ENCODE data around the gene SMARCC2. TPM values are rescaled to one million over a fixed set of nuclear protein-coding genes. Genes with fewer than 3 reads are reported as not detected.

The SMARCC2 gene
- total RNA-seq, 5 donors from 2014 or later (not counting 1 experiment from before 2014, with no cell fraction given), result 135 to 160 (median 159) TPM

- WGBS (ENCODE audit: insufficient coverage), result 6% methylated on average over 6 of the region's 7 CpGs
- H3K4me1 ChIP-seq (ENCODE audit: control insufficient read depth in 1 of 2, extremely low read depth in 1 of 2, insufficient read depth in 2 of 2, low read length in 2 of 2), result peaks cover 18 to 51% of the 10 kb centered on the region in 2 experiments
- H3K9me3 ChIP-seq, result no peaks in the 10 kb centered on the region
- H3K27ac ChIP-seq (ENCODE audit: low read length), result peak overlapping the region; percentile 93
- H3K36me3 Mint-ChIP-seq, result peaks cover 41% of the 10 kb centered on the region
- DNase-seq (peak; percentile 36 to 78 (median 61)), ATAC-seq (replicated peaks in 1 of 4) (peak; percentile 50 to 58 (median 54))
- CTCF ChIA-PET, result interaction anchor here in 1 of 2 donors (1.2 to 3.0 kb wide), 4 partner anchors 8 to 33 kb away, joined by 4 to 10 read pairs (median 8); partner anchors contain the start of genes ESYT1, MYL6B and SMARCC2
- H3K36me3 ChIP-seq (ENCODE audit: control insufficient read depth in 2 of 2, extremely low read depth in 1 of 2, insufficient read depth in 1 of 2, low read length in 1 of 2), result peaks cover 5 to 59% of the 10 kb centered on the region in 2 donors
- peaks cover 46 to 54% (median 51%) of the 10 kb centered on the region in 3 donors for H3K4me1 Mint-ChIP-seq
- H3K27me3 ChIP-seq (replicated peaks in 1 of 2; ENCODE audit: control insufficient read depth in 2 of 2, extremely low read depth in 1 of 2, insufficient read depth in 2 of 2, low read length in 1 of 2), result no peaks in the 10 kb centered on the region
- H3K27ac Mint-ChIP-seq, result peak overlapping the region; percentile 94 to 98
- peak overlapping the region; percentile 89 to 99 (median 97) for H3K4me3 Mint-ChIP-seq
- H3K4me3 ChIP-seq (ENCODE audit: control insufficient read depth in 1 of 2, extremely low read depth in 1 of 2, low read length in 1 of 2), result peak overlapping the region; percentile 91 to 99
- POLR2A ChIA-PET, result interaction anchor here (0.5 to 1.7 kb wide), 4 partner anchors 32 to 187 kb away, joined by 3 to 5 read pairs (median 4); partner anchors contain the start of genes ESYT1 (in 1 of the 2), RAB5B (in 1 of the 2), RNF41 (in 1 of the 2) and RPL41 (in 1 of the 2)
- no peaks in the 10 kb centered on the region for H3K27me3 Mint-ChIP-seq
- H3K9me3 Mint-ChIP-seq, result no peaks in the 10 kb centered on the region
Observed at GRCh38 chr12:56160193-56160763, 29.0 kb downstream of the SMARCC2 start.

- peaks cover 42% of the 10 kb centered on the region for H3K36me3 Mint-ChIP-seq
- peak overlapping the region; percentile 89 to 99 (median 97) for H3K4me3 Mint-ChIP-seq
- H3K9me3 Mint-ChIP-seq, result no peaks in the 10 kb centered on the region
- Histone ChIP-seq H3K4me3 (ENCODE audit: control insufficient read depth in 1 of 2, extremely low read depth in 1 of 2, low read length in 1 of 2) (peak overlapping the region; percentile 91 to 99), H3K36me3 (ENCODE audit: control insufficient read depth in 2 of 2, extremely low read depth in 1 of 2, insufficient read depth in 1 of 2, low read length in 1 of 2) (peaks cover 8 to 53% of the 10 kb centered on the region in 2 donors), H3K4me1 (ENCODE audit: control insufficient read depth in 1 of 2, extremely low read depth in 1 of 2, insufficient read depth in 2 of 2, low read length in 2 of 2) (peaks cover 18 to 51% of the 10 kb centered on the region in 2 experiments), H3K9me3 (no peaks in the 10 kb centered on the region), H3K27me3 (replicated peaks in 1 of 2; ENCODE audit: control insufficient read depth in 2 of 2, extremely low read depth in 1 of 2, insufficient read depth in 2 of 2, low read length in 1 of 2) (no peaks in the 10 kb centered on the region), H3K27ac (ENCODE audit: low read length) (peak overlapping the region; percentile 93)
- no peak for ATAC-seq (replicated peaks in 1 of 4)
- H3K27me3 Mint-ChIP-seq, result no peaks in the 10 kb centered on the region
- H3K27ac Mint-ChIP-seq, result peak overlapping the region; percentile 94 to 98
- ChIA-PET CTCF (interaction anchor here in 1 of 2 donors (0.5 to 3.0 kb wide), 5 partner anchors 8 to 128 kb away, joined by 3 to 10 read pairs (median 5); partner anchors contain the start of genes ESYT1, MYL6B, SMARCC2 and ZC3H10), POLR2A (interaction anchor here (0.5 to 1.7 kb wide), 7 partner anchors 30 to 329 kb away, joined by 3 to 5 read pairs (median 3); partner anchors contain the start of genes ESYT1 (in 1 of the 2), RAB5B (in 1 of the 2), RNF41 (in 1 of the 2) and RPL41 (in 1 of the 2))
- H3K4me1 Mint-ChIP-seq, result peaks cover 46 to 57% (median 56%) of the 10 kb centered on the region in 3 donors
- 3% methylated on average over 4 of the region's 8 CpGs for WGBS (ENCODE audit: insufficient coverage)
- DNase-seq, result no peak
Observed at GRCh38 chr12:56159482-56160192, 29.6 kb downstream of the SMARCC2 start.

GRCh38 chr12:56158926-56159461, 30.3 kb downstream of the SMARCC2 start:
- H3K36me3 ChIP-seq (ENCODE audit: control insufficient read depth in 2 of 2, extremely low read depth in 1 of 2, insufficient read depth in 1 of 2, low read length in 1 of 2), result peaks cover 8 to 46% of the 10 kb centered on the region in 2 donors
- peaks cover 18 to 51% of the 10 kb centered on the region in 2 experiments for H3K4me1 ChIP-seq (ENCODE audit: control insufficient read depth in 1 of 2, extremely low read depth in 1 of 2, insufficient read depth in 2 of 2, low read length in 2 of 2)
- no peaks in the 10 kb centered on the region for H3K27me3 Mint-ChIP-seq
- H3K9me3 ChIP-seq, result no peaks in the 10 kb centered on the region
- peak overlapping the region; percentile 93 for H3K27ac ChIP-seq (ENCODE audit: low read length)
- H3K36me3 Mint-ChIP-seq, result peaks cover 36% of the 10 kb centered on the region
- no peaks in the 10 kb centered on the region for H3K9me3 Mint-ChIP-seq
- DNase-seq (peak in 4 of 35 experiments; percentile 9 to 35 (median 22)), ATAC-seq (replicated peaks in 1 of 4) (no peak)
- H3K4me3 ChIP-seq (ENCODE audit: control insufficient read depth in 1 of 2, extremely low read depth in 1 of 2, low read length in 1 of 2), result peak overlapping the region; percentile 91 to 99
- H3K27ac Mint-ChIP-seq, result peak overlapping the region; percentile 94 to 98
- H3K27me3 ChIP-seq (replicated peaks in 1 of 2; ENCODE audit: control insufficient read depth in 2 of 2, extremely low read depth in 1 of 2, insufficient read depth in 2 of 2, low read length in 1 of 2), result no peaks in the 10 kb centered on the region
- peaks cover 46 to 57% (median 56%) of the 10 kb centered on the region in 3 donors for H3K4me1 Mint-ChIP-seq
- peak overlapping the region; percentile 89 to 99 (median 97) for H3K4me3 Mint-ChIP-seq
- ChIA-PET CTCF (interaction anchor here in 1 of 2 donors (0.5 to 3.0 kb wide), 6 partner anchors 22 to 129 kb away, joined by 3 to 10 read pairs (median 4); partner anchors contain the start of genes ESYT1, SMARCC2 and ZC3H10), POLR2A (interaction anchor here in 1 of 2 donors (0.6 to 1.7 kb wide), 5 partner anchors 31 to 330 kb away, joined by 3 to 5 read pairs (median 3); partner anchors contain the start of genes ESYT1, RAB5B and SMARCC2)
- 0% methylated on average over 2 of the region's 6 CpGs for WGBS (ENCODE audit: insufficient coverage)

GRCh38 chr12:56158029-56158925, 31.0 kb downstream of the SMARCC2 start, which contains the start of gene MYL6:
MYL6 (plus strand) TSS chr12:56158359; CDS start chr12:56158402, 43 bp downstream.
- no peaks in the 10 kb centered on the region for H3K9me3 Mint-ChIP-seq
- Histone ChIP-seq H3K36me3 (ENCODE audit: control insufficient read depth in 2 of 2, extremely low read depth in 1 of 2, insufficient read depth in 1 of 2, low read length in 1 of 2) (peaks cover 6 to 39% of the 10 kb centered on the region in 2 donors), H3K9me3 (no peaks in the 10 kb centered on the region), H3K27ac (ENCODE audit: low read length) (peak within 1 kb of the TSS; percentile 93), H3K4me1 (ENCODE audit: control insufficient read depth in 1 of 2, extremely low read depth in 1 of 2, insufficient read depth in 2 of 2, low read length in 2 of 2) (peaks cover 18 to 51% of the 10 kb centered on the region in 2 experiments), H3K4me3 (ENCODE audit: control insufficient read depth in 1 of 2, extremely low read depth in 1 of 2, low read length in 1 of 2) (peak within 1 kb of the TSS; percentile 91 to 99), H3K27me3 (replicated peaks in 1 of 2; ENCODE audit: control insufficient read depth in 2 of 2, extremely low read depth in 1 of 2, insufficient read depth in 2 of 2, low read length in 1 of 2) (no peaks in the 10 kb centered on the region)
- DNase-seq (peak; percentile 65 to 97 (median 90)), ATAC-seq (replicated peaks in 1 of 4) (peak; percentile 85 to 88 (median 86))
- peaks cover 42 to 56% (median 56%) of the 10 kb centered on the region in 3 donors for H3K4me1 Mint-ChIP-seq
- POLR2A ChIA-PET, result interaction anchor here in 1 of 2 donors (0.5 to 1.7 kb wide), 3 partner anchors 30 to 56 kb away, joined by 3 to 9 read pairs (median 5); partner anchors contain the start of genes ESYT1 and RPL41
- 0% methylated on average over 17 of the region's 30 CpGs for WGBS (ENCODE audit: insufficient coverage)
- H3K36me3 Mint-ChIP-seq, result peaks cover 30% of the 10 kb centered on the region
- CTCF ChIA-PET, result interaction anchor here in 1 of 2 donors (0.9 to 3.0 kb wide), 4 partner anchors 22 to 64 kb away, joined by 3 to 10 read pairs (median 7); partner anchors contain the start of genes ESYT1 and SMARCC2
- peak within 1 kb of the TSS; percentile 94 to 98 for H3K27ac Mint-ChIP-seq
- H3K4me3 Mint-ChIP-seq, result peak within 1 kb of the TSS; percentile 89 to 99 (median 97)
- no peaks in the 10 kb centered on the region for H3K27me3 Mint-ChIP-seq

- Histone ChIP-seq H3K9me3 (no peaks in the 10 kb centered on the region), H3K27ac (ENCODE audit: low read length) (peak overlapping the region; percentile 93), H3K27me3 (replicated peaks in 1 of 2; ENCODE audit: control insufficient read depth in 2 of 2, extremely low read depth in 1 of 2, insufficient read depth in 2 of 2, low read length in 1 of 2) (no peaks in the 10 kb centered on the region), H3K36me3 (ENCODE audit: control insufficient read depth in 2 of 2, extremely low read depth in 1 of 2, insufficient read depth in 1 of 2, low read length in 1 of 2) (peaks cover 6 to 31% of the 10 kb centered on the region in 2 donors), H3K4me1 (ENCODE audit: control insufficient read depth in 1 of 2, extremely low read depth in 1 of 2, insufficient read depth in 2 of 2, low read length in 2 of 2) (peaks cover 21 to 55% of the 10 kb centered on the region in 2 experiments), H3K4me3 (ENCODE audit: control insufficient read depth in 1 of 2, extremely low read depth in 1 of 2, low read length in 1 of 2) (peak overlapping the region; percentile 63 to 91)
- H3K36me3 Mint-ChIP-seq, result peaks cover 29% of the 10 kb centered on the region
- DNase-seq, result peak; percentile 19 to 73 (median 46)
- H3K4me3 Mint-ChIP-seq, result peak overlapping the region; percentile 89 to 99 (median 97)
- no peaks in the 10 kb centered on the region for H3K9me3 Mint-ChIP-seq
- peak; percentile 53 to 61 (median 56) for ATAC-seq (replicated peaks in 1 of 4)
- H3K27ac Mint-ChIP-seq, result peak overlapping the region; percentile 92 to 94
- CTCF ChIA-PET, result interaction anchor here in 1 of 2 donors (0.7 to 3.0 kb wide), 2 partner anchors 30 to 306 kb away, joined by 3 to 10 read pairs; partner anchors contain the start of gene ESYT1
- POLR2A ChIA-PET, result no interaction called here
- 25% methylated on average over 39 of the region's 45 CpGs for WGBS (ENCODE audit: insufficient coverage)
- H3K4me1 Mint-ChIP-seq, result peaks cover 48 to 64% (median 61%) of the 10 kb centered on the region in 3 donors
- no peaks in the 10 kb centered on the region for H3K27me3 Mint-ChIP-seq
Observed at GRCh38 chr12:56157201-56158028, 31.9 kb downstream of the SMARCC2 start.

Data from T-cell (primary cell).